Erythroblast (primary cell): ENCODE results near the gene GNAT2.

Experiments
- GATA1 ChIP-seq: IDR thresholded peaks from 2 replicates; pipeline ENCODE4 v1.6.1; 2011; ENCODE audit warnings: low read depth, mild to moderate bottlenecking, control low read depth, low read length, moderate library complexity
- POLR2A ChIP-seq: IDR thresholded peaks from 2 replicates; pipeline ENCODE4 v1.6.1; 2011; ENCODE audit warnings: mild to moderate bottlenecking, low read length

DNA sequence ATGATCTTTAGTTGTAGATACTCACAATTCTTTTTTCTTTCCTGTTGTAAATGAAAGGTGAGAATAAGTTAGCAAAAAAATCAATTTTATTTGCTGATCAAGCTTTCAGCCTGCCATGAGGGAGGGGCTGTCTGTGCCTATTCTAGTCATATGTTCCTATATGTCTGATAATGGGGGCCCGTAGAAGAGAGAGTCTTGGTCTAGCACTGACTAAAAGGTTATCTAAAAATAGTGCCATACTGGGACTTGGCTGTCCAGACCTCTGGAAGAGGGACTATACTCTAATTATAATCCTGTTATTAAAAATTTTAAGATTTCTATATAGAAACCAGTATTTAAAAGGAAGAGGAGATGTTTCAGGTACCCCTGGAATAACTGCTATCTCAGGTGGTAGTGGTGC is 52.4 kb downstream of the GNAT2 start:
- TF ChIP-seq POLR2A (no peak), GATA1 (no peak)
